CD4-positive, alpha-beta T cell treated with Interleukin-17A for 4 hours (primary cell): ENCODE measurements around the gene TP53TG5.

Experiments
- DNase-seq: peaks from one replicate; pipeline ENCODE4 v3.0.0-alpha.2; 2020; ENCODE audit warnings: mixed read lengths

The TP53TG5 gene

DNA sequence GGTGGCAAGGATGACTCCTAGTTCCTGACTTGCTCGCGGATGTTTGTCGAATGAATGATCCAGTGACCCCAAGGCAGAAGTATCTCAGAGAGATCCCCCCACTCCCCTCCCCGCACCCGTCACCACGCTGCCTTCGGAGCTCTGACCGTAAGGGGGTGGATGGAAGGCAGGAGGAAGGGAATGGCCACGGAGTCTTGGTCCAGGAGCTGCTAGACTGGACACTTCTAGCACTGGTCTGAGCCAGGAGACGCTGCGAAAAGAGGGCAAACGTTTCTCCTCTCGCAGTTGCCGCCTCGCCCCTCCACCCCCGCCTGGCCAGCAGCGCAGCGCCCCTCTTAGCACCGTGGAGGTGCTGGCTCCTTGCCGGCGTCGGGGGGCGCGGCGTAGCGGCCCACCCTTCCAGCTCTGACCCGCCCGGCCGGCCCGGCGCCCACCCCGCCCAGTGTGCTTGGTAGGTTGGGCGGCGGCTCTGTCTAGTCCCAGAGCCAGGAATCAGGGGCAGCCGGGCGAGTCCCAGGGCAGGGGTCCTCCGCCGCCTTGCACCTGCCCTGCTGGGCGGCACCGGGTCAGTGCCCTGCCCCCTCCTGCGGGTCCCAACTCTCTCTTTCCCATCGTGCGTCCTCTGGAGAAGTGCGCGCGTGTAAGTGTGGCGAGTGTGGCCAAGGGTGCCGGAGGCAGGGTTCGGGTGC is 27.6 kb upstream of the TP53TG5 start:
- DNase-seq: no peak

GRCh38 chr20:45404438-45404837 is 26.3 kb upstream of the TP53TG5 start:
- DNase-seq: no peak

DNA sequence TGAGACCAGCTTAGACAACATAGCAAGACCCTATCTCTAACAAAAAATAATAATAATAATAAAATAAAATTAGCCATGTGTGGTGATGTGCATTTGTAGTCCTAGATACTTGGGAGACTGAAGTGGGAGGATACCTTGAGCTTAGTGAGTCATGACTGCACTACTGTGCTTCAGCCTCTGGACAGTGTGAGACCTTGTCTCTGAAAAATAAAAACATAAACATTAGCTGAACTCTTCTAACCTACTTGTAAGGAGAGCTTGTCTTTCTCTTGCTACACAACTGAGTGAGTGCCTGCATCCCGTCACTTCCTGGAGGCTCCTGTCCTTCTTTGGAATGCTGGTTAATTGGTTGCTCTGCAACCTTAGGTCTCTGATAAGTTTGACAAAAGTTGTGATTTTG is 24.8 kb upstream of the TP53TG5 start:
- DNase-seq: no peak

GRCh38 chr20:45400346-45401031 is 22.4 kb upstream of the TP53TG5 start:
- DNase-seq: no peak

DNA sequence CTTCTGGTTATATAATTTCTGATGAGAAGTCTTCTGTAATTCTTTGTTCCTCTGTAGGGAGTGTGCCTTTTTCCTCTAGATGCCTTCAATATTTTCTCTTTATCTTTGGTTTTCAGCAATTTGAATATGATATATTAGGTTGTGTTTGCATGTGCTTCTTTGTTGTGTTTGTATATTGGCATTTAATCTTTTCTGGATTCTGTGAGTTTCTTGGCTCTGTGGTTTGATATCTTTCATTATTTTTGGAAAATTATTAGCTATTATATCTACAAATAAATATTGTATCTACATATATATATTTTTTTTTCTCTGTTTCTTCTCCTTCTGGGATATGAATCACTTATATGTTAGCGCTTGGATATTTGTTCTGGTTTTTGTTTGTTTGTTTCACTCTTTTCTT is 20.9 kb upstream of the TP53TG5 start:
- no peak for DNase-seq

DNA sequence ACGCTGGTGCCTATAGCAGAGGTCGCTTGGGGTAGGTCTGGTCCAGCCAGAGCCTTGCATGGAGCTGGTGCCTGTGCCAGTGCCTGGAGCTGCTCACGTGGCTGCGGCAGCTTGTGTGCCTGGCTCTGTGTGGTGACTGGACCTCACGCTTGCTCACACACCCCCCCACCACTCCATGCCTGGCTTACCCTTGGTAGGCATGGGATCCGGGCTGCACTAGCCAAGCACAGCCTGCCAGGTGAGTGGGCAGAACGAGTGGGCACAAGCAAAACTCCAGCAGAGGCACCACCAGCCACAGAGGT is 16.9 kb upstream of the TP53TG5 start:
- no peak for DNase-seq

- no peak for DNase-seq
Observed at GRCh38 chr20:45394221-45395113, 16.3 kb upstream of the TP53TG5 start.

DNA sequence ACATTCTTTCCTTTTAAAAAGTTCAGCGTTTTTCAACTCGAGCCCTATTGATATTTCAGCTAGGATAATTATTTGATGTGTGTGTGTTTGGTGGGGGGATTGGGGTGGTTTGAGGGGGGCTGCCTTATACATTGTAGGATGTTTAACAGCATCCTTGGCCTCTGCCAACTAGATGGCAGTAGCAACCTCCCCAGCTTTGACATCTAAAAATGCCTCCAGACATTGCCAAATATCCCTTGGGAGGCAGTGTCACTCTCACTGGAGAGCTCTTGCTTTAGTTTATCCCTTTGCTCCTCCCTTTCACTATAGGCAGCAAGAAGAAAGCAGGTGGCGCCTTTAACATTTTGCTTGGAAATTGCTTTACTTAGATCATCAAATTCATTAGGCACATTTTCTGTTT is 14.6 kb upstream of the TP53TG5 start:
- DNase-seq: no peak

DNA sequence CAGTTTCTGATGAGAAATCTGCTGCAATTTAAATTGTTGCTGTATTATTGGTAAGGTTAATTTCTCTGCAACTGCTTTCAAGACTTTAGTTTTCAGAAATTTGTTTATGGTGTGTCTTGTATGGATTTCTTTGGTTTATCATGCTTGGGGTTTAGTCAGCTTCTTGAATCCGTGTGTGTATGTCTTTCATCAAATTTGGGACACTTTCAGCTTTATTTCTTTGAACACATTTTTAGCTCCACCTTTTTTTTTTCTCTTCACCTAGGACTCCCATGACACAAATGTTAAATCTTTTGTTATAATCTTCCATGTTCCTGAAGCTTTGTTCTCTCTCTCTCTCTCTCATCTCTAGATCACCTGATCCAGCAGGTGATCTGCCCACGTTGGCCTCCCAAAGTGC is 13.4 kb upstream of the TP53TG5 start:
- no peak for DNase-seq

GRCh38 chr20:45390931-45391330 is 12.8 kb upstream of the TP53TG5 start:
- DNase-seq: no peak

DNA sequence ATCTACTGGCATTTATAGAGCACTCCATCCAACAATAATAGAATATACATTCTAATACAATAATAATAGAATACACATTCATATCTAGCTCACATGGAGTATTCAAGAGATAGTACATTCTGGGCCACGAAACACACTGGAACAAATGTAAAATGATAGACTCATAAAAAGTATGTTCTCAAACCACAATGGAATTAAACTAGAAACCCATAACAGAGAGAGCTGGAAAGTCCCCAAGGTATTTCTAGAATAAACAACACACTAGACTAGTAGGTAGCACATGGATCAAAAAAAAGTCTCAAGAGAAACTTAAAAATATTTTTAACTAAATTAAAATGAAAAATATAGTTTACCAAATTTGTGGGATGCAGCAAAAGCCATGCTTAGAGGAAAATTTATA is 9.1 kb upstream of the TP53TG5 start:
- DNase-seq: no peak

GRCh38 chr20:45377269-45377668 is 856 bp downstream of the TP53TG5 start:
- DNase-seq: no peak

- no peak for DNase-seq
Observed at GRCh38 chr20:45374966-45375365, 3.2 kb downstream of the TP53TG5 start.

- DNase-seq: no peak
Observed at GRCh38 chr20:45374101-45374467, 4.0 kb downstream of the TP53TG5 start.

- peak; percentile 96 for DNase-seq
Observed at GRCh38 chr20:45373353-45374100, 4.6 kb downstream of the TP53TG5 start.

- DNase-seq: no peak
Observed at GRCh38 chr20:45372646-45373352, 5.3 kb downstream of the TP53TG5 start.

- DNase-seq: no peak
Observed at GRCh38 chr20:45372241-45372640, 5.9 kb downstream of the TP53TG5 start.

- no peak for DNase-seq
Observed at GRCh38 chr20:45370571-45371160, 7.5 kb downstream of the TP53TG5 start.

DNA sequence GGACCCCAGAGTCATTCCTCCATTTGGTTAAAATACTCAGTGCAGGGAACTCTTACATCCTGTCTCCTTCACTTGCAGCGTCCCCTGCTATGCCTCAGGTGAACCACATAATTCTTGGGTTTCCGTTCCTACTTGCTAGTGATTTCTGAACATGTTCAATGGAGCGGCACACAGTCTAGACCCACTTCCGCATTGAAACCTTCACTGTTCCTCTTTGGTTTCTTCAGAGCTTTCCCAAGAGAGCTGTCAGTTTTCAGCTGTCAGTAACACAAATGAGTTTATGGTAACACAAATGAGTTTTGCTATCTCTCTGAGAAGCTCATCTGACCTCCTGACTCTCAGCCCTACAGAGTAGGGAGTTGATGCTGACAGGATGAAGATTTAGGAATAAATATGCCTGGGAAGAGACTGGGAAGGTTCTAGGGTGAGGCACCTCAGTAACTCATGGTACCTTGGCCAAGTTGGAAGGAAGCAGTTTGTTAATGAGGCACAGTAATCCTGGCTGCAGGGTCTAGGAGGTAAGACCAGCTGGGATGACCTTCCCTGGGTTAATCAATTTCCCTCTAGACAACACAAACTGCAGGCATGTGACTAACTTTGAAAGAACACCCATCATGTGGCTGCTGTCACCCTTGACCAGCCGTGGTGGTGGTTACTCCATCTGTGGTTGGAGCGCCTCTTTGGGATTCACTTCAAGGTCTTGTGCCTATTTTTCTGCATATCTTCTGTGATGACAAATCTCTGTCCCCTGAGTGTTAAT is 9.7 kb downstream of the TP53TG5 start:
- DNase-seq: peak; percentile 55

DNA sequence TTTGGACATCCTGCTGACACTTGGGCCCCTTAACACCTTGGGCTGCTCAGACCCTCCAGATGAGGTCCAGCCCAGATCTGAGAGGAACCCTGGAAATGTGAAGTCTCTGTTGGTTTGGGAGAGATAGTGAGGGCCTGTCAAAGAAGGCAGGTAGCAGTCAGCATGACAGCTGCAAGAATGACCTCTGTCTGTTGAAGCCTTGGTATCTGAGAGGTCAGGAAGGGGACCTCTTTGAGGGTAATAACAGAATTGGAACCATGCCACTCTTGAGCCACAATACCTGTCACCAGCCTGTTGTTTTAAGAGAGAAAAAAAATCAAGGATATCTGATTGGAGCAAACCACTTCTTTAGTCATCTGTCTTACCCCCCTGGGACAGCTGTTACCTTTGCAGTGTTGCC is 11.0 kb downstream of the TP53TG5 start:
- DNase-seq: no peak

DNA sequence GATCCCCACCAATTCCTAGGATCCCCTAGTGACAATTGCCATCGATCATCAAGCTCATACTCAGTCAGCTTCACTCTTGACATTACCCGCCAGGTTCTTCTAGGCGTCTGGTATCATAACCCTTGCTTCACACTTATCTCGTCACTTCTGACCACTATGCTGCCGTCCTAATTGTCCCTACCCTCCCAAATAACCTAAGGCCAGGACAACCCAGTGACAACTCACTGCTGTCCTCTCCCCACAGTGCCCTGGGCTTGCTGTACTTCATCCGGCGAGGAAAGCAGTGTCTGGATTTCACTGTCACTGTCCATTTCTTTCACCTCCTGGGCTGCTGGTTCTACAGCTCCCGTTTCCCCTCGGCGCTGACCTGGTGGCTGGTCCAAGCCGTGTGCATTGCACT is 11.5 kb downstream of the TP53TG5 start:
- no peak for DNase-seq
